A673 (cell line): ENCODE measurements around the gene KLF11. TPM values are rescaled to one million over a fixed set of nuclear protein-coding genes. Genes with fewer than 3 reads are reported as not detected.
"Not testable (repeated sequence)": the region's sequence is repeated elsewhere in the genome, so short reads cannot be mapped to it uniquely, and the experiment has no call there.

ENCODE experiments used
- BruUV-seq: library from RNA; stranded (reverse); fragments of 400-500 nt; replicated peaks from 2 replicates; lab custom pipeline; 2021; lab: Mats Ljungman, UMichigan
- CTCF ChIA-PET: fragments of 300-600 bp; sonication (Branson Sonifier 250); formaldehyde crosslinking; loops from one replicate; lab custom pipeline; 2022; ENCODE audit warnings: antibody characterized with exemption; lab: Charles Lee
- POLR2A ChIA-PET: fragments of 300-600 bp; sonication (Branson Sonifier 250); formaldehyde crosslinking; loops from one replicate; lab custom pipeline; 2022; ENCODE audit warnings: antibody characterized with exemption; ENCODE audit not compliant: low non-redundant PET; lab: Charles Lee
- DNase-seq: peaks from one replicate; pipeline ENCODE4 v3.0.0-alpha.2; 2015; ENCODE audit warnings: low spot score
- H3K27ac ChIP-seq: fragments of 200-600 bp; sonication (generic); 2 replicates; pipeline ENCODE4 v1.5.1; 2016; ENCODE audit warnings: mixed run types, low read depth, mild to moderate bottlenecking, mixed read lengths, antibody characterized with exemption, low read length; ENCODE audit not compliant: poor library complexity, severe bottlenecking
- H3K27me3 ChIP-seq: fragments of 200-600 bp; sonication (generic); replicated peaks from 2 replicates; pipeline ENCODE4 v1.6.1; 2017; ENCODE audit warnings: mixed run types, low read depth, mild to moderate bottlenecking, mixed read lengths, antibody characterized with exemption, low read length; ENCODE audit not compliant: insufficient read depth, poor library complexity
- H3K36me3 ChIP-seq: fragments of 200-600 bp; sonication (generic); 2 replicates; pipeline ENCODE4 v1.6.1; 2016; ENCODE audit warnings: mixed run types, mild to moderate bottlenecking, mixed read lengths, antibody characterized with exemption, low read length; ENCODE audit not compliant: insufficient read depth, poor library complexity, severe bottlenecking
- H3K4me1 ChIP-seq: fragments of 200-600 bp; sonication (generic); 2 replicates; pipeline ENCODE4 v1.6.1; 2017; ENCODE audit warnings: mixed run types, mild to moderate bottlenecking, mixed read lengths, antibody characterized with exemption, low read length; ENCODE audit not compliant: insufficient read depth, poor library complexity, severe bottlenecking
- H3K4me3 ChIP-seq: fragments of 200-600 bp; sonication (generic); 2 replicates; pipeline ENCODE4 v1.5.1; 2016; ENCODE audit warnings: low read depth, mixed run types, mild to moderate bottlenecking, mixed read lengths, low read length; ENCODE audit not compliant: poor library complexity, severe bottlenecking
- H3K9me3 ChIP-seq: fragments of 200-600 bp; sonication (generic); 2 replicates; pipeline ENCODE4 v1.6.1; 2016; ENCODE audit warnings: mixed run types, low read depth, mild to moderate bottlenecking, mixed read lengths, antibody characterized with exemption, low read length; ENCODE audit not compliant: poor library complexity, severe bottlenecking
- CTCF ChIP-seq: fragments of 300-800, 200-600 bp; sonication (generic); conservative IDR thresholded peaks from 2 replicates; pipeline ENCODE4 v1.5.1; 2017; ENCODE audit warnings: low read depth, mild to moderate bottlenecking, antibody characterized with exemption, low read length, moderate library complexity, mixed read lengths
- EZH2 ChIP-seq: fragments of 200-600 bp; sonication (generic); IDR thresholded peaks from 2 replicates; pipeline ENCODE4 v1.6.1; 2017; ENCODE audit warnings: borderline replicate concordance, low read depth, mild to moderate bottlenecking, mixed read lengths, antibody characterized with exemption, low read length; ENCODE audit not compliant: poor library complexity, severe bottlenecking
- intact Hi-C: fragments of 100-400 bp; cut with micrococcal nuclease; formaldehyde crosslinking; loops from one replicate; pipeline ENCODE4 v1.10.0; 2022; ENCODE audit not compliant: unreplicated experiment
- total RNA-seq: library from RNA; stranded (reverse); gene quantifications from 2 replicates; pipeline ENCODE4 v1.2.3, GENCODE V29; 2021

The KLF11 gene
- total RNA-seq, 1 experiment from 2014 or later: 3.0 TPM

- H3K27ac ChIP-seq: no peak overlapping the region
- no peaks in the 10 kb centered on the region for H3K36me3 ChIP-seq
- H3K27me3 ChIP-seq: peaks cover 27% of the 10 kb centered on the region
- no peak for DNase-seq
- no peaks in the 10 kb centered on the region for H3K9me3 ChIP-seq
- POLR2A ChIA-PET: interaction anchor here (0.6 kb wide), 2 partner anchors 8 to 47 kb away, joined by 3 read pairs; no protein-coding TSS in a partner anchor
- CTCF ChIA-PET: interaction anchor here (0.6 kb wide), 1 partner anchor 16 kb away, joined by 11 read pairs; no protein-coding TSS in a partner anchor
- intact Hi-C loops: no loop called here
- no peak for TF ChIP-seq CTCF
- no peak for TF ChIP-seq EZH2
- no peak overlapping the region for H3K4me3 ChIP-seq
- H3K4me1 ChIP-seq: no peaks in the 10 kb centered on the region
- BruUV-seq: no TSS peak
These were observed 44.0 kb downstream of the KLF11 start for GRCh38 chr2:10087360-10087759.

- no peak for DNase-seq
- Histone ChIP-seq H3K27me3 (peaks cover 4% of the 10 kb centered on the region), H3K9me3 (no peaks in the 10 kb centered on the region), H3K27ac (no peak overlapping the region), H3K36me3 (no peaks in the 10 kb centered on the region), H3K4me3 (no peak overlapping the region), H3K4me1 (no peaks in the 10 kb centered on the region)
- CTCF ChIA-PET: no interaction called here
- intact Hi-C loops: no loop called here
- POLR2A ChIA-PET: no interaction called here
- no TSS peak for BruUV-seq
- TF ChIP-seq CTCF (no peak), EZH2 (no peak)
These were observed 46.3 kb downstream of the KLF11 start for GRCh38 chr2:10089565-10090190.

- ChIA-PET CTCF (no interaction called here), POLR2A (no interaction called here)
- no TSS peak for BruUV-seq
- Histone ChIP-seq H3K27ac (no peak overlapping the region), H3K4me3 (no peak overlapping the region), H3K4me1 (no peaks in the 10 kb centered on the region), H3K9me3 (no peaks in the 10 kb centered on the region), H3K36me3 (no peaks in the 10 kb centered on the region), H3K27me3 (no peaks in the 10 kb centered on the region)
- TF ChIP-seq EZH2 (no peak), CTCF (no peak)
- intact Hi-C loops: no loop called here
- DNase-seq: no peak
These were observed 48.0 kb downstream of the KLF11 start for GRCh38 chr2:10091182-10091888.

GRCh38 chr2:10091889-10092244 is 48.5 kb downstream of the KLF11 start:
- H3K4me1 ChIP-seq, intact Hi-C loops, BruUV-seq, DNase-seq, H3K27ac ChIP-seq, H3K27me3 ChIP-seq, H3K9me3 ChIP-seq, H3K4me3 ChIP-seq, POLR2A ChIA-PET, H3K36me3 ChIP-seq, CTCF ChIA-PET: not testable (repeated sequence)
